GM23248 (cell line): ENCODE results near the gene NCOA3. TPM values are rescaled to one million over a fixed set of nuclear protein-coding genes. Genes with fewer than 3 reads are reported as not detected.

Source experiments
- DNase-seq: peaks from one replicate; pipeline ENCODE4 v3.0.0-alpha.2; 2015
- H2AFZ ChIP-seq: fragments of 200-600 bp; sonication (generic); 2 replicates; pipeline ENCODE4 v1.6.1; 2016; ENCODE audit warnings: antibody characterized with exemption
- H3F3A ChIP-seq: fragments of 200-600 bp; sonication (generic); 2 replicates; pipeline ENCODE4 v1.6.1; 2016; ENCODE audit warnings: mild to moderate bottlenecking, antibody characterized with exemption, mixed run types; ENCODE audit not compliant: insufficient read depth
- H3K27ac ChIP-seq: fragments of 200-600 bp; sonication (generic); 2 replicates; pipeline ENCODE4 v1.5.1; 2016; ENCODE audit warnings: mild to moderate bottlenecking
- H3K27me3 ChIP-seq: fragments of 200-600 bp; sonication (generic); replicated peaks from 2 replicates; pipeline ENCODE4 v1.6.1; 2016; ENCODE audit warnings: mild to moderate bottlenecking; ENCODE audit not compliant: insufficient read depth
- H3K36me3 ChIP-seq: fragments of 200-600 bp; sonication (generic); 2 replicates; pipeline ENCODE4 v1.6.1; 2016; ENCODE audit warnings: low read depth, mild to moderate bottlenecking
- H3K4me1 ChIP-seq: fragments of 200-600 bp; sonication (generic); 2 replicates; pipeline ENCODE4 v1.6.1; 2016; ENCODE audit warnings: mild to moderate bottlenecking; ENCODE audit not compliant: insufficient read depth
- H3K4me2 ChIP-seq: fragments of 200-600 bp; sonication (generic); one replicate; pipeline ENCODE4 v1.6.1; 2016; ENCODE audit warnings: mild to moderate bottlenecking; ENCODE audit not compliant: unreplicated experiment
- H3K4me3 ChIP-seq: fragments of 200-600 bp; sonication (generic); 2 replicates; pipeline ENCODE4 v1.5.1; 2016; ENCODE audit warnings: mild to moderate bottlenecking
- H3K79me2 ChIP-seq: fragments of 200-600 bp; sonication (generic); 2 replicates; pipeline ENCODE4 v1.6.1; 2016; ENCODE audit warnings: mild to moderate bottlenecking; ENCODE audit not compliant: insufficient read depth
- H3K9ac ChIP-seq: fragments of 200-600 bp; sonication (generic); 2 replicates; pipeline ENCODE4 v1.6.1; 2016; ENCODE audit warnings: mild to moderate bottlenecking
- H3K9me2 ChIP-seq: fragments of 200-600 bp; sonication (generic); 2 replicates; pipeline ENCODE4 v1.6.1; 2016; ENCODE audit warnings: mixed run types, mild to moderate bottlenecking, moderate library complexity; ENCODE audit not compliant: insufficient read depth
- H3K9me3 ChIP-seq: fragments of 200-600 bp; sonication (generic); one replicate; pipeline ENCODE4 v1.6.1; 2017; ENCODE audit warnings: low read depth
- H4K20me1 ChIP-seq: fragments of 200-600 bp; sonication (generic); 2 replicates; pipeline ENCODE4 v1.6.0; 2016; ENCODE audit not compliant: insufficient read depth
- EZH2 ChIP-seq: fragments of 200-600 bp; sonication (generic); IDR thresholded peaks from 2 replicates; pipeline ENCODE4 v1.6.1; 2018; ENCODE audit warnings: antibody characterized with exemption, mild to moderate bottlenecking; ENCODE audit not compliant: insufficient read depth, poor library complexity, severe bottlenecking
- EZH2phosphoT487 ChIP-seq: fragments of 200-600 bp; sonication (generic); IDR thresholded peaks from 2 replicates; pipeline ENCODE4 v1.6.1; 2018; ENCODE audit warnings: antibody characterized with exemption, moderate library complexity, mild to moderate bottlenecking, low read depth; ENCODE audit not compliant: insufficient read depth
- WGBS, 2 experiments: methylation state at CpG; one replicate each; pipeline ENCODE4 v1.1.6; 2015 to 2017; ENCODE audit warnings: low lambda C conversion rate in 2 of 2, low coverage in 1 of 2; ENCODE audit errors: missing lambda C conversion rate in 2 of 2; 5-methylcytosine and 5-hydroxymethylcytosine counted together
- in situ Hi-C: fragments of 300-500 bp; cut with MboI; formaldehyde crosslinking; loops from 2 replicates; pipeline ENCODE4 v1.15.0; 2020
- polyA plus RNA-seq: library from polyadenylated mRNA; unstranded; fragments of >200 nt; fragmentation: Nextera tagmentation; extraction: Ambion mirVana; gene quantifications from 2 replicates; pipeline ENCODE4 v1.2.1, GENCODE V29; 2016
- total RNA-seq: library from RNA; depleted of rRNA; stranded (reverse); fragments of >200 nt; shearing (Covaris generic); gene quantifications from 2 replicates; pipeline ENCODE4 v1.2.3, GENCODE V29; 2014

The NCOA3 gene
- total and polyA plus RNA-seq, 2 experiments from 2014 or later, result 19.5 to 36.6 TPM

- Histone ChIP-seq H2AFZ (no peak overlapping the region), H3K79me2 (no peaks in the 10 kb centered on the region), H3K9me2 (no peaks in the 10 kb centered on the region), H3K9me3 (no peaks in the 10 kb centered on the region), H3K4me1 (peaks cover 4% of the 10 kb centered on the region; the same call in 1 of the 2 replicates), H4K20me1 (no peaks in the 10 kb centered on the region), H3K4me2 (no peak overlapping the region), H3K36me3 (no peaks in the 10 kb centered on the region), H3K4me3 (no peak overlapping the region), H3F3A (no peaks in the 10 kb centered on the region), H3K9ac (no peak overlapping the region), H3K27me3 (no peaks in the 10 kb centered on the region), H3K27ac (no peak overlapping the region)
- TF ChIP-seq EZH2phosphoT487 (no peak), EZH2 (no peak)
- no peak for DNase-seq
- WGBS, 2 experiments, result 65 to 69% methylated on average over 7 of the region's 7 CpGs
- in situ Hi-C loops, result no loop called here
These were observed 198.6 kb downstream of the NCOA3 start for GRCh38 chr20:47700327-47700726.

- H3K4me2 ChIP-seq, result no peak overlapping the region
- no peak overlapping the region for H3K9ac ChIP-seq
- in situ Hi-C loops, result no loop called here
- no peak overlapping the region for H3K4me3 ChIP-seq
- no peak for TF ChIP-seq EZH2
- TF ChIP-seq EZH2phosphoT487, result no peak
- H3K27me3 ChIP-seq, result no peaks in the 10 kb centered on the region; the same call in 1 of the 2 replicates
- peaks cover 4% of the 10 kb centered on the region; the same call in 1 of the 2 replicates for H3K4me1 ChIP-seq
- WGBS, 2 experiments, result 7 to 9% methylated on average over 15 of the region's 15 CpGs
- no peaks in the 10 kb centered on the region for H3F3A ChIP-seq
- H3K27ac ChIP-seq, result no peak overlapping the region
- no peak overlapping the region for H2AFZ ChIP-seq
- H3K36me3 ChIP-seq, result no peaks in the 10 kb centered on the region
- no peaks in the 10 kb centered on the region for H4K20me1 ChIP-seq
- no peaks in the 10 kb centered on the region for H3K9me3 ChIP-seq
- no peaks in the 10 kb centered on the region for H3K9me2 ChIP-seq
- H3K79me2 ChIP-seq, result no peaks in the 10 kb centered on the region
- peak; percentile 64 for DNase-seq
These were observed 199.9 kb downstream of the NCOA3 start for GRCh38 chr20:47701612-47702011.

- TF ChIP-seq EZH2 (no peak), EZH2phosphoT487 (no peak)
- 60 to 63% methylated on average over 5 of the region's 5 CpGs for WGBS, 2 experiments
- Histone ChIP-seq H3K36me3 (no peaks in the 10 kb centered on the region), H3K79me2 (no peaks in the 10 kb centered on the region), H3K4me1 (peaks cover 4% of the 10 kb centered on the region; the same call in 1 of the 2 replicates), H3F3A (no peaks in the 10 kb centered on the region), H2AFZ (no peak overlapping the region), H3K27ac (no peak overlapping the region), H3K9me2 (no peaks in the 10 kb centered on the region), H3K9me3 (no peaks in the 10 kb centered on the region), H3K4me3 (no peak overlapping the region), H3K4me2 (no peak overlapping the region), H3K27me3 (no peaks in the 10 kb centered on the region; the same call in none of the 2 replicates), H3K9ac (no peak overlapping the region), H4K20me1 (no peaks in the 10 kb centered on the region)
- in situ Hi-C loops, result no loop called here
- DNase-seq, result no peak
These were observed 202.1 kb downstream of the NCOA3 start for GRCh38 chr20:47703748-47704147.

GRCh38 chr20:47704746-47705496 is 203.2 kb downstream of the NCOA3 start:
- Histone ChIP-seq H4K20me1 (no peaks in the 10 kb centered on the region), H3K27ac (no peak overlapping the region), H2AFZ (no peak overlapping the region), H3K27me3 (no peaks in the 10 kb centered on the region; the same call in none of the 2 replicates), H3K4me1 (peaks cover 4% of the 10 kb centered on the region; the same call in 1 of the 2 replicates), H3K79me2 (no peaks in the 10 kb centered on the region), H3K9me2 (no peaks in the 10 kb centered on the region), H3K9ac (no peak overlapping the region), H3K4me3 (no peak overlapping the region), H3K36me3 (no peaks in the 10 kb centered on the region), H3K4me2 (no peak overlapping the region), H3K9me3 (no peaks in the 10 kb centered on the region), H3F3A (no peaks in the 10 kb centered on the region)
- no peak for DNase-seq
- in situ Hi-C loops, result no loop called here
- WGBS, 2 experiments, result 54 to 57% methylated on average over 15 of the region's 15 CpGs
- no peak for TF ChIP-seq EZH2
- TF ChIP-seq EZH2phosphoT487, result no peak
